Measurements from ENCODE around the gene PLXNA4. TPM values are rescaled to one million over a fixed set of nuclear protein-coding genes. Genes with fewer than 3 reads are reported as not detected.

Gene PLXNA4
- total RNA-seq, 1 experiment from 2014 or later: not detected

DNA sequence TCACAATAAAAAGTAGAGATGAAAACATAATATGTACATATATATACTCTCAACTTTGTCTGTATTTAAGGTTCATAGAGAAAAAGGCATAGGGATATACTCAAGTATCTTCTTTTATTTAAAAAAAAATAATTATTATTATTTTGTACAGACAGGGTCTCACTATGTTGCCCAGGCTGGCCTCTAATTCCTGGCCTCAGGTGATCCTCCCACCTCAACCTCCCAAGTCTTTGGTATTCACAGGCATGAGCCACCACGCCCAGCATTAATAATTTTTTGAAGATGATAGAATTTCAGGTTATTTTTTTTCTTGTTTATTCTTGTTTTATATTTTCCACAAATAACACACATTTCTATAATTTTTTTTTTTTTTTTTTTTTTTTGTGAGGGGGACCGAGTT, 113.8 kb downstream of the PLXNA4 start:
- no peak for DNase-seq (ENCODE audit: unreplicated experiment)
- Mint-ChIP-seq H3K4me3 (ENCODE audit: unreplicated experiment) (no peak overlapping the region), H3K9me3 (ENCODE audit: unreplicated experiment) (no peaks in the 10 kb centered on the region), H3K27ac (ENCODE audit: low read depth, unreplicated experiment) (no peak overlapping the region), H3K27me3 (ENCODE audit: insufficient read depth, unreplicated experiment) (peaks cover 27% of the 10 kb centered on the region), H3K4me1 (ENCODE audit: insufficient read depth, unreplicated experiment) (no peaks in the 10 kb centered on the region), H3K36me3 (ENCODE audit: insufficient read depth, unreplicated experiment) (no peaks in the 10 kb centered on the region)
- no TSS peak for BruUV-seq (replicated peaks)
- ChIA-PET POLR2A (interaction anchor here (0.6 kb wide), 1 partner anchor 10 kb away, joined by 3 read pairs; no protein-coding TSS in a partner anchor), CTCF (interaction anchor here (0.7 kb wide), 2 partner anchors 11 to 693 kb away, joined by 3 read pairs; no protein-coding TSS in a partner anchor)
- intact Hi-C loops (cut with micrococcal nuclease): no loop called here
- TF ChIP-seq, protein P1, sequence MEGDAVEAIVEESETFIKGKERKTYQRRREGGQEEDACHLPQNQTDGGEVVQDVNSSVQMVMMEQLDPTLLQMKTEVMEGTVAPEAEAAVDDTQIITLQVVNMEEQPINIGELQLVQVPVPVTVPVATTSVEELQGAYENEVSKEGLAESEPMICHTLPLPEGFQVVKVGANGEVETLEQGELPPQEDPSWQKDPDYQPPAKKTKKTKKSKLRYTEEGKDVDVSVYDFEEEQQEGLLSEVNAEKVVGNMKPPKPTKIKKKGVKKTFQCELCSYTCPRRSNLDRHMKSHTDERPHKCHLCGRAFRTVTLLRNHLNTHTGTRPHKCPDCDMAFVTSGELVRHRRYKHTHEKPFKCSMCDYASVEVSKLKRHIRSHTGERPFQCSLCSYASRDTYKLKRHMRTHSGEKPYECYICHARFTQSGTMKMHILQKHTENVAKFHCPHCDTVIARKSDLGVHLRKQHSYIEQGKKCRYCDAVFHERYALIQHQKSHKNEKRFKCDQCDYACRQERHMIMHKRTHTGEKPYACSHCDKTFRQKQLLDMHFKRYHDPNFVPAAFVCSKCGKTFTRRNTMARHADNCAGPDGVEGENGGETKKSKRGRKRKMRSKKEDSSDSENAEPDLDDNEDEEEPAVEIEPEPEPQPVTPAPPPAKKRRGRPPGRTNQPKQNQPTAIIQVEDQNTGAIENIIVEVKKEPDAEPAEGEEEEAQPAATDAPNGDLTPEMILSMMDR (IDR thresholded peaks at IDR 0.05; ENCODE audit: unreplicated experiment): no peak

DNA sequence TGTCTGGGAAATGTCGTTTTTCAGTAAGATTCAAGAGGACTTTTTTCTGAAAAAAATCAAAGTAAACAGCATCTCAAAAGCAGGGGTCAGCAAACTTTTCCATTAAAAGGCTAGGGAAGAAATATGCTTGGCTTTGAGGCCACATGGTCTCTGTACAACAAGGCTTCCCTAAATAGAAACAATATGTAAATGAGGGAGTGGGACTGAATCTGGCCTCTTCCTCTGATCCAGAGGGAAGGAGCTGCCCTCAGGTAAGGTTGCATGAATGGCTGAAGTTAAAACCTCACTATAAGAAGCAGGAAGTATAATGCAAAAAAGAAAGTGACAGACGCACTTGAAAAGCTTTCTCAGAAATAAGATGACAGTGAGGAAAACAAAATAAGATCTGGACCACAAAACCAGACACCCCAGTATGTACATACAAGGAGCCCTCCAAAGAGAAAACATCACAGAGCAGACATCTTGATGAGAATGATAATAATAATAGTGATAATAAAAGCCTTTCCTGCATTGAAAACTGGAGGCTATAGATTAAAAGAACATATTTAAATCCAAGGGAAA, 115.2 kb downstream of the PLXNA4 start:
- Mint-ChIP-seq H3K27me3 (ENCODE audit: insufficient read depth, unreplicated experiment) (peaks cover 32% of the 10 kb centered on the region), H3K4me3 (ENCODE audit: unreplicated experiment) (no peak overlapping the region), H3K36me3 (ENCODE audit: insufficient read depth, unreplicated experiment) (no peaks in the 10 kb centered on the region), H3K9me3 (ENCODE audit: unreplicated experiment) (no peaks in the 10 kb centered on the region), H3K27ac (ENCODE audit: low read depth, unreplicated experiment) (no peak overlapping the region), H3K4me1 (ENCODE audit: insufficient read depth, unreplicated experiment) (no peaks in the 10 kb centered on the region)
- ChIA-PET CTCF (no interaction called here), POLR2A (no interaction called here)
- BruUV-seq (replicated peaks): no TSS peak
- DNase-seq (ENCODE audit: unreplicated experiment): no peak
- intact Hi-C loops (cut with micrococcal nuclease): no loop called here
- TF ChIP-seq, protein P1 (IDR thresholded peaks at IDR 0.05; ENCODE audit: unreplicated experiment): no peak

DNA sequence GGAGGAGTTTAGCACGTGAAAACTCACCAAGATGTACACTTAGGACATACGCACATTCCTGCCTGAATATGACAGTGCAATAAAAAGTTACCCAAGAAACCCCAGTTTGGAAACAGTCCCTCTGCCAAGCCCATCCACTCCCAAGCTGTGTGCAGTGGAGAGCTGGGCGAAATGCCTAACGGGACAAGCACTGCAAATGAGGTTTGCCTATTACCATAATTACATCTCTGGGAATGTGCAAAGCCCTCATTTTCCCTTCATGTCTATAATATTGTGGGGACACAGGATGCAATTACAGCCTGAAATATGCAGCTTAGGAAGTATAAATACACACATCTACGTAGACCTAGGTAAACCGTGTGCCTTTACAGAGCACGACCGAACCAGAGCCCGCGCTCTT, 117.5 kb downstream of the PLXNA4 start:
- CTCF ChIA-PET: no interaction called here
- H3K36me3 Mint-ChIP-seq (ENCODE audit: insufficient read depth, unreplicated experiment): no peaks in the 10 kb centered on the region
- peaks cover 32% of the 10 kb centered on the region for H3K27me3 Mint-ChIP-seq (ENCODE audit: insufficient read depth, unreplicated experiment)
- H3K4me1 Mint-ChIP-seq (ENCODE audit: insufficient read depth, unreplicated experiment): no peaks in the 10 kb centered on the region
- TF ChIP-seq, protein P1 (IDR thresholded peaks at IDR 0.05; ENCODE audit: unreplicated experiment): no peak
- H3K4me3 Mint-ChIP-seq (ENCODE audit: unreplicated experiment): no peak overlapping the region
- POLR2A ChIA-PET: no interaction called here
- intact Hi-C loops (cut with micrococcal nuclease): no loop called here
- no peaks in the 10 kb centered on the region for H3K9me3 Mint-ChIP-seq (ENCODE audit: unreplicated experiment)
- H3K27ac Mint-ChIP-seq (ENCODE audit: low read depth, unreplicated experiment): no peak overlapping the region
- BruUV-seq (replicated peaks): no TSS peak
- DNase-seq (ENCODE audit: unreplicated experiment): no peak

DNA sequence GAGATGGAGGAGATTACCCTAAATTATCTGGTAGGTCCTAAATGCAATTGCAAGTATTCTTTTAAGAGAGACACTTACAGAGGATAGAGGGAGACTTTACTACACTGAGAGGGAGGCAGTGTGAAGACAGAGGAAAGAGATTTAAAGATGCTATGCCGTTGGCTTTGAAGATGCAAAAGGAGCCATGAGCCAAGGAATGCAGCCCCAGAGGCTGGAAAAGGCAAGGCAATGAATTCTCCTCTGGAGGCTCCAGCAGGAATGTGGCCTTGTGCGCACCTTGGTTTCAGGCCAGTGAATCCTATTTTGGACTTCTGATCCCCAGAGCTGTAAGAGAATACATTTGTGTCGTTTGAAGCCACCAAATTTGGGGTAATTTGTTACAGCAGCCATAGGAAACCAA, 118.6 kb downstream of the PLXNA4 start:
- intact Hi-C loops (cut with micrococcal nuclease): no loop called here
- H3K27ac Mint-ChIP-seq (ENCODE audit: low read depth, unreplicated experiment): no peak overlapping the region
- BruUV-seq (replicated peaks): no TSS peak
- no peaks in the 10 kb centered on the region for H3K36me3 Mint-ChIP-seq (ENCODE audit: insufficient read depth, unreplicated experiment)
- H3K4me1 Mint-ChIP-seq (ENCODE audit: insufficient read depth, unreplicated experiment): no peaks in the 10 kb centered on the region
- TF ChIP-seq, protein P1 (IDR thresholded peaks at IDR 0.05; ENCODE audit: unreplicated experiment): no peak
- no peak for DNase-seq (ENCODE audit: unreplicated experiment)
- H3K27me3 Mint-ChIP-seq (ENCODE audit: insufficient read depth, unreplicated experiment): peaks cover 32% of the 10 kb centered on the region
- POLR2A ChIA-PET: no interaction called here
- no peak overlapping the region for H3K4me3 Mint-ChIP-seq (ENCODE audit: unreplicated experiment)
- no peaks in the 10 kb centered on the region for H3K9me3 Mint-ChIP-seq (ENCODE audit: unreplicated experiment)
- CTCF ChIA-PET: no interaction called here
